Loucy (cell line): ENCODE results near the gene PLIN3.

ENCODE experiments used
- EZH2phosphoT487 ChIP-seq: fragments of 200-600 bp; IDR thresholded peaks from 2 replicates; pipeline ENCODE4 v1.6.1; 2018; ENCODE audit warnings: antibody characterized with exemption, mild to moderate bottlenecking, moderate library complexity, borderline replicate concordance
- TF ChIP-seq, protein P1 (sequence below): fragments of 200-600 bp; sonication (generic); conservative IDR thresholded peaks from 2 replicates; pipeline ENCODE4 v1.5.1; 2014; ENCODE audit warnings: mild to moderate bottlenecking, antibody characterized with exemption, low read length

- TF ChIP-seq, protein P1, sequence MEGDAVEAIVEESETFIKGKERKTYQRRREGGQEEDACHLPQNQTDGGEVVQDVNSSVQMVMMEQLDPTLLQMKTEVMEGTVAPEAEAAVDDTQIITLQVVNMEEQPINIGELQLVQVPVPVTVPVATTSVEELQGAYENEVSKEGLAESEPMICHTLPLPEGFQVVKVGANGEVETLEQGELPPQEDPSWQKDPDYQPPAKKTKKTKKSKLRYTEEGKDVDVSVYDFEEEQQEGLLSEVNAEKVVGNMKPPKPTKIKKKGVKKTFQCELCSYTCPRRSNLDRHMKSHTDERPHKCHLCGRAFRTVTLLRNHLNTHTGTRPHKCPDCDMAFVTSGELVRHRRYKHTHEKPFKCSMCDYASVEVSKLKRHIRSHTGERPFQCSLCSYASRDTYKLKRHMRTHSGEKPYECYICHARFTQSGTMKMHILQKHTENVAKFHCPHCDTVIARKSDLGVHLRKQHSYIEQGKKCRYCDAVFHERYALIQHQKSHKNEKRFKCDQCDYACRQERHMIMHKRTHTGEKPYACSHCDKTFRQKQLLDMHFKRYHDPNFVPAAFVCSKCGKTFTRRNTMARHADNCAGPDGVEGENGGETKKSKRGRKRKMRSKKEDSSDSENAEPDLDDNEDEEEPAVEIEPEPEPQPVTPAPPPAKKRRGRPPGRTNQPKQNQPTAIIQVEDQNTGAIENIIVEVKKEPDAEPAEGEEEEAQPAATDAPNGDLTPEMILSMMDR = no peak
- TF ChIP-seq EZH2phosphoT487 = no peak
These were observed 72.1 kb downstream of the PLIN3 start for GRCh38 chr19:4795400-4795799.
